NCI-H748 (cell line): ENCODE data around the gene SIPA1L3.

Experiments used
- DNase-seq: peaks from one replicate; lab custom pipeline; 2025; ENCODE audit not compliant: unreplicated experiment; lab: John Stamatoyannopoulos, UW

SIPA1L3 gene

GRCh38 chr19:38036707-38037611, 130.0 kb downstream of the SIPA1L3 start:
- DNase-seq, result peak; percentile 80

GRCh38 chr19:38039966-38040365, 133.0 kb downstream of the SIPA1L3 start:
- DNase-seq, result no peak

- DNase-seq, result no peak
Observed at GRCh38 chr19:38042132-38042531, 135.1 kb downstream of the SIPA1L3 start.

- DNase-seq, result peak; percentile 97
Observed at GRCh38 chr19:38043649-38044144, 136.7 kb downstream of the SIPA1L3 start.

GRCh38 chr19:38044267-38045111, 137.5 kb downstream of the SIPA1L3 start:
- peak; percentile 28 for DNase-seq

- no peak for DNase-seq
Observed at GRCh38 chr19:38045554-38046253, 138.7 kb downstream of the SIPA1L3 start.

GRCh38 chr19:38046254-38047048, 139.4 kb downstream of the SIPA1L3 start:
- no peak for DNase-seq

GRCh38 chr19:38047049-38047438, 140.0 kb downstream of the SIPA1L3 start:
- DNase-seq, result no peak

- DNase-seq, result no peak
Observed at GRCh38 chr19:38047641-38048040, 140.6 kb downstream of the SIPA1L3 start.

GRCh38 chr19:38049105-38049649, 142.2 kb downstream of the SIPA1L3 start:
- DNase-seq, result no peak

GRCh38 chr19:38055010-38055409, 148.0 kb downstream of the SIPA1L3 start:
- DNase-seq, result no peak

- DNase-seq, result peak; percentile 37
Observed at GRCh38 chr19:38055655-38056521, 148.9 kb downstream of the SIPA1L3 start.

GRCh38 chr19:38056646-38057045, 149.6 kb downstream of the SIPA1L3 start:
- no peak for DNase-seq

- DNase-seq, result peak; percentile 99
Observed at GRCh38 chr19:38057959-38058690, 151.1 kb downstream of the SIPA1L3 start.

- DNase-seq, result no peak
Observed at GRCh38 chr19:38059897-38060296, 152.9 kb downstream of the SIPA1L3 start.

- DNase-seq, result no peak
Observed at GRCh38 chr19:38060331-38060730, 153.3 kb downstream of the SIPA1L3 start.

GRCh38 chr19:38061294-38061693, 154.3 kb downstream of the SIPA1L3 start:
- no peak for DNase-seq
